Keratinocyte (primary cell): ENCODE results near the gene GBP7. TPM values are rescaled to one million over a fixed set of nuclear protein-coding genes. Genes with fewer than 3 reads are reported as not detected.

Experiments used
- DNase-seq: peaks from one replicate; pipeline ENCODE4 v3.0.0-alpha.2; 2011; ENCODE audit warnings: low read depth, missing footprints, low spot score
- FAIRE-seq: peaks from 2 replicates; lab custom pipeline; 2011; peaks lifted over from hg19 to GRCh38; lab: Jason Lieb, UNC
- H2AFZ ChIP-seq: 2 replicates; pipeline ENCODE4 v1.6.0; 2012; ENCODE audit warnings: low read length, control low read depth, inconsistent platforms; ENCODE audit not compliant: control insufficient read depth
- H3K27ac ChIP-seq: 2 replicates; pipeline ENCODE4 v1.5.1; 2011; ENCODE audit warnings: low read length; ENCODE audit not compliant: control insufficient read depth, insufficient read depth
- H3K27me3 ChIP-seq: 3 replicates; pipeline ENCODE4 v1.6.0; 2011; ENCODE audit warnings: low read length; ENCODE audit not compliant: control insufficient read depth, insufficient read depth; ENCODE audit errors: extremely low read depth
- H3K36me3 ChIP-seq, 2 experiments: 2 replicates in 1 of 2; 3 replicates in 1 of 2; pipeline ENCODE4 v1.5.1; 2011; ENCODE audit warnings: low read length in 2 of 2, mild to moderate bottlenecking in 1 of 2; ENCODE audit not compliant: control insufficient read depth in 2 of 2, insufficient read depth in 2 of 2; ENCODE audit errors: extremely low read depth in 1 of 2
- H3K4me1 ChIP-seq: 3 replicates; pipeline ENCODE4 v1.5.1; 2011; ENCODE audit warnings: low read length; ENCODE audit not compliant: control insufficient read depth, insufficient read depth; ENCODE audit errors: extremely low read depth
- H3K4me2 ChIP-seq: 3 replicates; pipeline ENCODE4 v1.6.0; 2011; ENCODE audit warnings: low read depth, low read length; ENCODE audit not compliant: control insufficient read depth, insufficient read depth; ENCODE audit errors: extremely low read depth
- H3K4me3 ChIP-seq, 3 experiments: fragments of 200-600 bp in 1 of 3; sonication (generic) in 1 of 3; 2 replicates in 2 of 3; 3 replicates in 1 of 3; pipeline ENCODE4 v1.5.1; 2011 to 2016; ENCODE audit warnings: low read length in 3 of 3, mild to moderate bottlenecking in 3 of 3, control low read depth in 2 of 3, inconsistent platforms in 1 of 3, low read depth in 1 of 3, mixed read lengths in 1 of 3, mixed run types in 1 of 3, moderate library complexity in 1 of 3; ENCODE audit not compliant: control insufficient read depth in 2 of 3, insufficient read depth in 2 of 3; ENCODE audit errors: extremely low read depth in 1 of 3
- H3K79me2 ChIP-seq: 2 replicates; pipeline ENCODE4 v1.6.0; 2012; ENCODE audit warnings: low read length; ENCODE audit not compliant: control insufficient read depth, insufficient read depth
- H3K9ac ChIP-seq: 3 replicates; pipeline ENCODE4 v1.6.0; 2011; ENCODE audit warnings: low read length; ENCODE audit not compliant: control insufficient read depth, insufficient read depth; ENCODE audit errors: extremely low read depth
- H3K9me1 ChIP-seq: 3 replicates; pipeline ENCODE4 v1.6.0; 2011; ENCODE audit warnings: low read length; ENCODE audit not compliant: control insufficient read depth, insufficient read depth; ENCODE audit errors: extremely low read depth
- H3K9me3 ChIP-seq: 2 replicates; pipeline ENCODE4 v1.5.1; 2012; ENCODE audit warnings: low read depth, low read length; ENCODE audit not compliant: control insufficient read depth
- H4K20me1 ChIP-seq: 3 replicates; pipeline ENCODE4 v1.6.0; 2011; ENCODE audit warnings: low read length; ENCODE audit not compliant: control insufficient read depth, insufficient read depth; ENCODE audit errors: extremely low read depth
- EZH2 ChIP-seq: IDR thresholded peaks from one replicate; pipeline ENCODE4 v1.6.1; 2012; ENCODE audit warnings: inconsistent platforms, mild to moderate bottlenecking, low read length, moderate library complexity
- dilution Hi-C: fragments of 300-500 bp; cut with MboI; formaldehyde crosslinking; loops from one replicate; pipeline ENCODE4 v1.7.0; 2020; ENCODE audit warnings: low sequenced_read_pairs; ENCODE audit not compliant: extremely low pct_ligation_motif_present
- polyA plus RNA-seq, 5 experiments: library from polyadenylated mRNA; depleted of rRNA in 3 of 5; stranded (reverse) in 3 of 5; stranded (forward) in 1 of 5; unstranded in 1 of 5; fragments of >200 nt; gene quantifications; 1 replicate in 1 of 5; 2 replicates in 3 of 5; 3 replicates in 1 of 5; pipeline versions ENCODE4 v1.2.1 to v1.2.3, GENCODE V29; 2011 to 2012; ENCODE audit warnings: missing spikeins in 2 of 5, low read depth in 1 of 5, low replicate concordance in 1 of 5
- TF ChIP-seq, protein P1 (sequence below), 3 experiments: IDR thresholded peaks in 1 of 3; conservative IDR thresholded peaks in 1 of 3; optimal IDR thresholded peaks in 1 of 3; 2 replicates in 2 of 3; 3 replicates in 1 of 3; pipeline versions ENCODE3 to v1.5.1; 2011; ENCODE audit warnings: low read length in 3 of 3, mild to moderate bottlenecking in 3 of 3, moderate library complexity in 2 of 3, control low read depth in 1 of 3, inconsistent platforms in 1 of 3; ENCODE audit not compliant: insufficient read depth in 2 of 3; ENCODE audit errors: extremely low read depth in 1 of 3

GBP7 gene
- polyA plus RNA-seq, 1 donor (not counting 4 experiments of a cell fraction or from before 2014, with no cell fraction given): not detected

DNA sequence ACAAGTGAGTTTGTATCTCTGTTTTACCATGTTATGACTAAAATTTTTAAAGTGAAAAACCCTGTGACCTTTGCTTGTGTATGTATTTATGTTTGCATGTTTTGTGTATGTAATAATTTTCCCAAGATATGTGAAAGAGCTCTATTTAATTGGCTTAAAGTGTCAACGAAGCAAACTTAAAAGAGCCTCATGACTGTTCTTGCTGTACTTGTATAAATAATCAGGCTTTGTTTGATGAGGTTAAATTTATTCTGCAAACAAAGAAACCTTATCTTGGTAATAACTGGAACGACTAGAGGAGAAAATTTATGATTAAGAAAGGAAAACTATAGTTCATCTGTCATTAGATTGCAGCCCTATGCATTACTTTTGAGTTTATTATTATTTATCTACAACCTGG, 6.6 kb downstream of the GBP7 start:
- no peaks in the 10 kb centered on the region for H3K79me2 ChIP-seq
- FAIRE-seq (no peak), DNase-seq (no peak)
- dilution Hi-C loops: no loop called here
- H3K9me1 ChIP-seq: no peaks in the 10 kb centered on the region
- no peak for TF ChIP-seq EZH2
- TF ChIP-seq, protein P1, sequence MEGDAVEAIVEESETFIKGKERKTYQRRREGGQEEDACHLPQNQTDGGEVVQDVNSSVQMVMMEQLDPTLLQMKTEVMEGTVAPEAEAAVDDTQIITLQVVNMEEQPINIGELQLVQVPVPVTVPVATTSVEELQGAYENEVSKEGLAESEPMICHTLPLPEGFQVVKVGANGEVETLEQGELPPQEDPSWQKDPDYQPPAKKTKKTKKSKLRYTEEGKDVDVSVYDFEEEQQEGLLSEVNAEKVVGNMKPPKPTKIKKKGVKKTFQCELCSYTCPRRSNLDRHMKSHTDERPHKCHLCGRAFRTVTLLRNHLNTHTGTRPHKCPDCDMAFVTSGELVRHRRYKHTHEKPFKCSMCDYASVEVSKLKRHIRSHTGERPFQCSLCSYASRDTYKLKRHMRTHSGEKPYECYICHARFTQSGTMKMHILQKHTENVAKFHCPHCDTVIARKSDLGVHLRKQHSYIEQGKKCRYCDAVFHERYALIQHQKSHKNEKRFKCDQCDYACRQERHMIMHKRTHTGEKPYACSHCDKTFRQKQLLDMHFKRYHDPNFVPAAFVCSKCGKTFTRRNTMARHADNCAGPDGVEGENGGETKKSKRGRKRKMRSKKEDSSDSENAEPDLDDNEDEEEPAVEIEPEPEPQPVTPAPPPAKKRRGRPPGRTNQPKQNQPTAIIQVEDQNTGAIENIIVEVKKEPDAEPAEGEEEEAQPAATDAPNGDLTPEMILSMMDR (optimal IDR thresholded peaks at IDR 0.05 in 1 of 3, IDR thresholded peaks at IDR 0.05 in 1 of 3, conservative IDR thresholded peaks at IDR 0.05 in 1 of 3; ENCODE audit: extremely low read depth in 1 of 3, insufficient read depth in 2 of 3, low read length in 3 of 3): no peak
- H3K9me3 ChIP-seq: no peaks in the 10 kb centered on the region
- no peaks in the 10 kb centered on the region for H3K4me1 ChIP-seq
- H3K27ac ChIP-seq: no peak overlapping the region
- H2AFZ ChIP-seq: no peak overlapping the region
- H3K4me2 ChIP-seq: no peak overlapping the region
- H3K36me3 ChIP-seq: no peaks in the 10 kb centered on the region
- H3K27me3 ChIP-seq: no peaks in the 10 kb centered on the region
- no peaks in the 10 kb centered on the region for H4K20me1 ChIP-seq
- H3K9ac ChIP-seq: no peak overlapping the region
- no peak overlapping the region for H3K4me3 ChIP-seq

DNA sequence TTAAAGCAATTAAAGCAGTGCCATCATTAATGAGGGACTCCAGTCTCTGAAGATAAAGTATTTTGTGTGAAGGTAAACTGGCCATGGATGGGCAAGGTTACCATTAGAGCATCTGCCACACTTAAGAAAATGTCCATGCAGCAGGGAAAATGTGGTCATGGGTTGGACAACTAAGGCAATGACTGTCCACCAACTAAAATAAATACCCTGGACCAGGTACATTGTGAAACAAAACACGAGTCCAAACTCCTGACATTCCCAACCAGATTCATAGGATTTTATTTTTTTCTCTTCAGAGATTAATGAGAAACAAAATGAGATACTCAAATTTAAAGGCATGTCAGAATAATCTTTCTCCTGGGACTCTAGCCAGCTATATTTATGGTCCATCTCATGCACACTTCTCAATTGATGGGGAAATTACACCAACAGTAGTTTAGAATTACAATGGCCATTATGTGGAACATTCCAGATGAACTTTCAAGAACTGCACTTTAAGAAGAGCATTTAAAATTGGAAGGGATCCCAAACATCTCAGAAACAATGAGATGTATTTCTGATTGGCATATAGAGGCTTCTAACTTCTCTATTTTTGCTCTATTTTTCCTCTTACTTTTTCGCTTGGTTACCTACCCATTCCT, 8.1 kb downstream of the GBP7 start:
- Histone ChIP-seq H3K4me3 (no peak overlapping the region), H3K4me1 (no peaks in the 10 kb centered on the region), H4K20me1 (no peaks in the 10 kb centered on the region), H3K36me3 (no peaks in the 10 kb centered on the region), H3K9me3 (no peaks in the 10 kb centered on the region), H3K9me1 (no peaks in the 10 kb centered on the region), H3K79me2 (no peaks in the 10 kb centered on the region), H3K9ac (no peak overlapping the region), H3K27ac (no peak overlapping the region), H3K4me2 (no peak overlapping the region), H2AFZ (no peak overlapping the region), H3K27me3 (no peaks in the 10 kb centered on the region)
- TF ChIP-seq, protein P1 (optimal IDR thresholded peaks at IDR 0.05 in 1 of 3, IDR thresholded peaks at IDR 0.05 in 1 of 3, conservative IDR thresholded peaks at IDR 0.05 in 1 of 3; ENCODE audit: extremely low read depth in 1 of 3, insufficient read depth in 2 of 3, low read length in 3 of 3): no peak
- no peak for TF ChIP-seq EZH2
- dilution Hi-C loops: no loop called here
- FAIRE-seq (no peak), DNase-seq (no peak)
